EH (cell line): Measurements from ENCODE around the gene LRRC4C.

Experiments
- DNase-seq: peaks from one replicate; pipeline ENCODE4 v3.0.0-alpha.2; 2015; ENCODE audit warnings: low read depth

Gene LRRC4C

DNA sequence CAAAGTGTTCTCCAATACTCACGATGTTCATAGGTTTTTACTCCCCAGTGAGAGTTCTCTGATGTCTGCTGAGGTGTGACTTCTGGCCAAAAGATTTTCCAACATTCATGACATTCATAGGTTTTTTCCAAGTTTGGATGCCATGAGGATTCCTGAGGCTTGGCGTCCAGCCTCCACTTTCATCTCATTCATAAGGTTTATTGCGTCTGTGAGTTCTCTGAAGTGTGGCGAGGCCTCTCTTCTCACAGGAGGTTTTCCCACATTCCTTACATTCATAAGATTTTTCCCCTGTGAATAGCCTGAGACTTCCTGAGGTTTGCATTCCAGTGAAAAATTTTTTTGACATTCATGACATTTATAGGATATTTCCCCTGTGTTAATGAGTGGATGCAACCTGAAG, 1014.1 kb downstream of the LRRC4C start:
- peak; percentile 49 for DNase-seq

DNA sequence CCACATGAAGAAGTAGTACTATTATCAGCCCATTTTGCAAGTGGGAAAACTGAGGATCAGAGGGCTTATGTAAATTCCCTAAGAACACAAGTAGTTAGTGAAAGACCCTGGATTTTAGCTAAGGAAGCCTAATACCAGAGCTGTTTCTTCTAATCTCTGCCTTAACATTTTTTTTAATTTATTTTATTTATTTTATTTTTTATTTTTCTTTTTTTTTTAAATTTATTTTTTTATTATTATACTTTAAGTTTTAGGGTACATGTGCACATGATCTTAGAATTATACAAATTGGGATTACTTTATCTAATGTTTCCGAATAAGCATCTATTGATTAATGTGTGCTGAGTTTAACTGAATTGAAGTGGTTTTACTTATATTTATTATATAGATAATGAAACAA, 1015.3 kb downstream of the LRRC4C start:
- DNase-seq: no peak

DNA sequence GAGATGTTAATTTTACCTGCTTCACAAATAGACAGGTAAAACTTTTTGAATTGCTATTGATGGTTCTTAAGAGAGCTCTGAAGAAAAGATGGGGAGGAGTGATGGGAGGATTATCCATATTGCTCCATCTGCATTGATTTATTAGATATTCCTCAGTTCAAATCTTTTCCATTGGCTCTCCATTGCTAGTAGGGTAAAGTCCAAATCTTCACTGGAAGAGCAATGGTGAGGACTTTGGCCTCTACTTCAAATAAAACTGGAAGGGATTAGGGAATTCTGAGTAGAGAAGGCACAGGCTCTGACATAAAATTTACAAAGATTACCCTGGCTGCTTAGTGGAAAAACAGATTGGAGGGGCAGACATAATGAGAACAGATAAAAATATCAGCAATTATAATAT, 1024.1 kb downstream of the LRRC4C start:
- no peak for DNase-seq

DNA sequence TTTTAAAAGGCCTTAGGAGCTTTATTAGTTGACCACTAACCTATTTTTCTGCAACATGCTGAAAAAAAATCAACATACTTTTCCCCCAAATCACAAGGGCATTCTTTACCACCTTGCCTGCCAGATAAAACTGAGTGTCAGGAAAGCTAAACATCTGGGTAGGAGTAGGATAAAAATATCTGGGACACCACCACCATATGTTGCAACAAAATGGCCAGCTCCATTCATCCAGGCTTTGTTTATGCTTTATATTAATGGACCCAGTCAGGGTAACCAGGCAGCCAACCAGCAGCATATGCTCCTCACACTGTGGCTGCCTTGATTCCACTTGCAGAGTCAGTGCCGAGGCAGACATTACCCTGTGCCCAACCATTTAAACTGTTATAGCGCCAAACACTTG, 1024.5 kb downstream of the LRRC4C start:
- DNase-seq: no peak

DNA sequence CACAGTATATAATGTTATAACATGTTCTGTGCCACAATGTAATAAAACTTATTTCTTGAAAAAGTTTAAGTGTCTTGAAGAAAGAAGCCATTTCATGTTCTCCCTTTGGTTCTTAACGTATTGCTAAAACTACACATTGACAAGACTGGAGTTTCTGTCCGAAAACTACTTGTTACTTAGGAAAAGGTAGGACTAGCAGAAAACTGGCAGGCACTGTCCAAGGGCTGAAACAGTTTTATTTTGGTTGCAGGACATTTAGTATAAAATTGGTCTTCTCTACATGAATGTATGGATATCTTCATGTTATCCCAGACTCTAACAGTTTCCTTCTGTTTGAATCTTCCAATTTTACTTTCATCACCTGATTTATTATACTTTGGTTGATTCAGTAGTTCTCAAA, 1027.1 kb downstream of the LRRC4C start:
- no peak for DNase-seq

DNA sequence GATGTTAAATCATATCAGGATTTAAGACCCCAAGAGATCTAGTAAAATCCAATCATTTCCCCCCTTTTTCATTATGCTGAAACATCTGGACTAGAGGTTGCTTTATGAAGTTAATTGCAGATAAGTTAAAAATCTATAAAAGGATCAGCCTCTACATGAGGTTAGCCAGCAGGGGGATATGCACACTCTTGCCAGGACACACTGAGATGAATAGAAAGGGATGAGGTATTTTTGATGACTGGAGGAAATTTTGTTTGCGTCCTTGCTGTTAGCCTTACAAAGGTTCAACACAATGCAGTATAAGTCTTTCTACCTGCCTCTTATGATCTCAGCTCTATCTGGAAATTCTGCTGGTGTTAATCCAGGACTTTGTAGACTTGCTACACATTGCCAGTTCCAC, 1034.3 kb downstream of the LRRC4C start:
- DNase-seq: no peak

DNA sequence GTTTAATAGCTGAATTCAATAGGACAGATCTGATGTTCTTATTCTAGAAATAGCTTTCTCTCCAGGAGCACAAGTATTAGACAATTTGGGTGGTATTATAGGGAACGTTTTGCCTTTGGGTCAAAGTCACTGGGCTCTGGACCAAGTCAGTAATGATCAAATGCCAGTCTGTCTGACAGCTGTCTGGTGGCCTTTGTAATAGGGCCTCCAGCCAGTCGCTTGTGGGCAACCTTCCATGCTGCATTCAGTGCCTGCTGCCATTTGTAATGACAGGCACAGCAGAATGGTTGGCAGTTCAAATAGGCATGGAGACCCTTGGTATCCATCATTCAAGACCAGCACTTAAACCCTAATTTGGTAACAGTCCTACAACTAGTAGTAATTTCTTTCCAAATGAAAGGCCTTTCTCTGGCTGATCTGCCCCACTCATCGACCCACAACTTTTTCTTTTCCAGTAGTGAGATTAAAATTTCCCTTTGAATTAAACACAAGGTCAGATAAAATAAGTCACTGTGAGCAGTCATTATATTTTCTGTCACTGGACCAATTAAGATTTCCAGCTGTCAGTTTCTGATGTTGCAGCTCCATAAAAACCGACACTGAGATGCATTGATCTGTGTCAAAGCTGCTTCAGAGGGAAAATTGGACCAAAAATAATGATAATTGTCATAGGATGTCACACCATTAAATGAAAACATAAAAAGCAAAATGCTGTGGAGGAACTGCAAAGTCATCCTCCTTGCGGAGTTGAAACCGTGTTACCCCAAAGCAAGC, 1038.1 kb downstream of the LRRC4C start:
- no peak for DNase-seq

DNA sequence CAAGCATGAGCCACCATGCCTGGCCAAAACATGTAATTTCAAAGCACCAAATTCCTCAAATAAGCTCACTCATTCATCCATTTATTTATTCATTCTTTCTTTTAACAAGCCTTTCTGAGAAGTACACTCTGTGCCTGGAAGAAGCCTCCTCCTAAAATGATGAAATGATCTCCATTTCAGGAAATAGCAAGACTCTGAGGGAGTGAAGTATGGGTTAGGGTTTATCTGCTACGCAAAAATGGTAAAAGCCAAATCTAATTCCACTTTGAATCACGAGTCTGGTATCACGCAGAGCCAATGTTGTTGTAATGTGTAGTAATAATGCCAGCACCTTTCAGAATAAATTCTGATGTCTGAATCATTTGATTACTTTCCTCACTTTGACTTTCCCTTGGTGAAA, 1041.8 kb downstream of the LRRC4C start:
- no peak for DNase-seq

DNA sequence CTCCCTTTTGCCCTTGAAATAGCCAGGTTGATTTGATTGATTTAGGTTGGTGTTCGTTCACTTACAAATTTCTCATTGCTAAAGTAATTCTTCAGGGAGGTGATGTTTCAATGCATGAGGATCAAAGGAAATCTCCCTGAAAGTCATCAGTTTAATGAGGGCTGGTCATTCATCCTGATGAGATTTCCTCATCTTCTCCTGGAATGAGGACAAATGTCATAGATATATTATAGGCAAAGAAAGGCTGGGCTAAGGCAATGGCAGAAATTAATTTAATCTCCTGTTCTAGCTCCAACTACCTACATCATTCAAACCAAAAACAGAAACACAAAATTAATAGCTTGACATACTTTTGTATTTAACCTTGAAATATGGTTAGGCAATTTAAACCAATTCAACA, 1052.1 kb downstream of the LRRC4C start:
- DNase-seq: no peak

DNA sequence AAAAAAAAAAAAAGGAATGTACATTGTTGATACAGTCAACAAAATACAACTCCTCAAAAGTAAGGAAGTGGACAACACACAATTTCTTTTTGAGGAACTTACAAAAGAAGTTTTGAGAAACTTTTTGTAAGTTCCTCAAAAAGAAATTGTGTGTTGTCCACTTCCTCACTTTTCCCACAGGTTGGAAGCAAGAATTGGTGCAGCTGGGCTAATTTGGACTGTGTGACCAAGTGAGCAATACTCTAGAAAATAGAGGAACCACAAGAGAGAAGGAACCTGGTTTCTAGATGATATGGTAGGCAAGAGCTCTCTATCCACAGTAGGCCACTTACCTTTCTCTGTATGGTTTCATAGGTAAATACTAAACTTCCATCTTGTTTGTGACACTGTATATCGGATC, 1053.8 kb downstream of the LRRC4C start:
- DNase-seq: no peak

DNA sequence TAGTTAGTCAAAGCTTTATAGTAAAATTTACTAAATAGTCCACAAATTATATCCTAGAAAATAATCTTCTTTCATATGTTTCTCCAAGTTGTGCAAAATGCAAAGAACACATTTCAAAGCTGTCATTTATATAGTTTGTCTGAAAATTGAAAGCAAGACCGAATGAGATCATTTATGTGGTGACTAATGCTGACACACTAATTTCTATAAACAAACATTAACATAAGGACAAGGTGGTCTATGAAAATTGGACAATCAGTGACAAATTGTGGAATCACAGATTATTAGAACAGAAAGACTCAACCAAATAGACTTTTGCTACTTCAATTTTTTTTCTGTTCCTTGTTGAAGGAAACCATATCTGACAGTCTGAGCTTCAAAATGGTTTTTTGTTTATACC, 1056.1 kb downstream of the LRRC4C start:
- no peak for DNase-seq

DNA sequence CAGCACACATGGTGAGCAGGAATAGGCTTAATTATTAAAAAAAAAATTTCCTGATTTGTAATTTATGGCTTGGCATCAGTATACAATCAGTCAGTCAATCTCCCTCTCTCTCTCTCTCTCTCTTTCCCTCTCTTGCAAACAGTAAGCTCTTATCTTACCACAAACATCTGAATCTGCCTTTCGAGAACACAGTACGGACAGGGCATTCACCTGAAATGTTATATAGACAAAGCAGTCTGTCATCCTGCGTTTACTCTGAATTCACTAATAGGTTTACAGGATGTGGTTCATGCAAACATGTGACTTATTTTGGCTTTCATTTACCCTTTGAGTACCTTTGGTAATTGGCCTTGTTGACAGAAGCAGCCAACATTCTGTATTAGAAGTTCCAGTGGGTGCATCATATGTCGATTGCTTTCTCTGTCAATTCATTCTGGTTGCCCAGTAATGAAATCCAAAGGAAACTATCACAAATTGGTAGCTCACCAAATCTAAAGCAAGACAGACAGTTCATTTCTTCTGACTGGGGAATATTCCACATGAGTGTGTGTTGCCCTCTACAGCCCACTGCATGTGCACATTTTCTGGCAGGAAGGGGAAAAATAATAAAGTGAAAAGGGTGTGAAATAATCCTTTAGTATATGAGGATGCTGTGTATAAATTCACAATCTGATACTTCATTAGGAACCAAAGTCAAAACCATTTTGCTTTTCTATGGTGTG, 1058.2 kb downstream of the LRRC4C start:
- DNase-seq: no peak

DNA sequence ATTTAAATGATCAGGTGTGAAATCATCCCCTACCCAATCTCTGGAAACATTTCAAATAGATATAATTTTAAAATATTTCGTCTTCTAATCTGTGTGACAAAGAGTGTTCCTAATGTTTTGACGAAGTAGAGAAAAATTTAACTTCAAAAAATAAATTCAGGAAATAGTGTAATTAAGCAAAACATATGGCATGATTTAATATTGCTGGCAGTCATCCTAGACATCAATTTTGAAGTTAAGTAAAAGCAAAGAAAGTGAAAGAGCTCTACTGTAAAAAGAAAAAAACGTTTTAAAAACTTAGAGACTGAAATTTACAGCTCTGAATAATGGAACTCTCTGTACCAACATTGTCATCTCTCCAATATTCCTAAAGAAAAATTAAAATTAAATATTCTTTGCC, 1062.3 kb downstream of the LRRC4C start:
- no peak for DNase-seq

DNA sequence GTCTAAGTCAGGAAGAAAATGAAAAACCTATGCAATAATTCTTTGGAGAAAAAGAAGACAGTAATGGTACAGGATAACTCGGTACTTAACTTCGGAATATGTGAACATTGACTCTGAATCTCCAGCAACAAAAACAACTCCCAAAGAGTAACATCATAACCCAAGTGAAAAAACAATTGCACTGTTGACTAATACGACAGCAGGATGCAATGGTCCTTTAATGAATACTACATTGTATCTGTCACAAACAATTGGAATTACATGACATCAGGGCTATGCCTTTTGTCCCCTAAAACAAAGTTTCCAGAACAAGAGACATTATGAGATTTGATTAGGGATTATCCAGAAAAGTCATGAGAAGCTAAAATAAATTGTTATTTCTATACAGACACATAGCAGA, 1065.9 kb downstream of the LRRC4C start:
- no peak for DNase-seq

DNA sequence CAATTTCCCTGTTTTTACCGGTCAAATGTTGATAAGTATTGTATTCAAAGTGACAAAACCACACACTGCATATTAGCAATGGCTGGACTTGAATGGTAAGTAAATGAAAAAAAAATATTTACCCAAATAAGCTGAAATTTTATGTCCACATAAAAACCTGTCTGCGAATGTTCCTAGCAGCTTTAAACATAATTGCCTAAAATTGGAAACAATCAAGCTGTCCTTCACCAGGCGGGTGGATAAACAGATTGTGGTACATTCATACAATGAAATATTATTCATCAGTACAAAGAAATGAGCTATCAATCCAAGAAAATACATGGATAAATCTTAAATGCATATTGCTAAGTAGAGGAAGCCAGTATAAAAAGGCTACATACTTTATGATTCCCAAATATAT, 1067.8 kb downstream of the LRRC4C start:
- no peak for DNase-seq

DNA sequence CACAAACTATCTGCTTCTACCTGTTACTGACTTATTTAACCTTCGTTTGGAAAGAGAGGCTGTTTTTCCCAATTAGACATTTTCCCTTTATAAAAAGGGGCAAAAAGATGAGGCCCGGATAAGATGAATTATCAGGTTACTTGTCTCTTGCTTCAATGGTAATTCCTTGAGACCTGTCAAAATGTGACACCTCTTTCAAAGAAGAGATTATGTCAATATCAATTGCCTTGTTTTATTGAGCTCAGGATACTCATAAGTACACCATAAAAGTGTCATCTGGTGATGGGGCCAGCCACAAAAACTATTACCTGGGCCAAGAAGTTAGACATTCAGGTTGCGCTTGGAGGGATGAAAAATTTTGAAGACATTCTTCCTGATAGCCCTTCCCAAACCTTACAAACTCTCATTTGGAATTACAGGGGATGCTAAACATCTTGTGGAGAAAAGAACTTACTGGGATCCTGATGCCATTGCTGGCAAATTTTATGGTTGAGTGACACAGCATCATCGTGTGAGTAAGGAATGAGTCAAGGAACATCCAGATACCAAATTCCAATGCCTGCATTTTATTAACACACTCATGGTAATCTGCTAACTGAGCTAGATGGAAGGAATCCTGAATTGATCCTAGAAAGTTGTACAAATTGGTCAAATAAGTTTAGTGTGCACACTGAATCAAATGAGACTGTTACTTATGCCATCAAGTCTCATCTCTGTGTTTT, 1071.2 kb downstream of the LRRC4C start:
- peak; percentile 79 for DNase-seq

DNA sequence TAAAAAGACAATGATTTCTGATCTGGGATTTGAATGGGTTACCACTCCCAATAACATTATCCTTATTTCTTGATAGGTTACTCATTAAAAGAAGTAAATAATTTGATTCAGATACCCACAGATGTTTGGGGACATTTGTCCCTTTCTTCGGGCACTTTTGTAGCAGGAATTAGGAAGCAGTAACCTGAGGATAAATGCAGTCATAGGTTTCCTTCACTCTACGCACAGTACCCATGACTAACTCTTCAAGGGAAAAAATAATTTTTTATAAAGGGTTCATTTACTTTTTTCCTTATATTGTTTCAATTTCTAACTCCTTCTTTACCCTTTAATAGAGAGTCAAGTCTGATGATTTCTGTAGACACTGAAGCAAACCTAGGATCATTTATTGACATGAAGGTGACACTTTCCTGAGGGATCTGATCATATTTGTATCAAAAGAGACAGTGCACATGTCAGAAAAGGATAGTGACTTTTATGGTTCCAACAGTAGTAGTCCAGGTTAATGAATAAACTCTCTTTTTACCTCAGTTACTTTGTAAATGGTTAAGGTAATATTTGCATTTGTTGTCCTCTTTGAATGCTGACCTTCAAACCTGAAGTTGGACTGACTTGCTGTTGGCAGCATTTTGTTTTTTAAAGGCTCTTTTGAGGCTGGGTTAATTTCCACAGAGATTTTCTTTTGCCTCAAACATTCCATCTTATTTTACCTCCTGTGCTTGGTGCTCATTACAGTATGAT, 1072.0 kb downstream of the LRRC4C start:
- DNase-seq: no peak

DNA sequence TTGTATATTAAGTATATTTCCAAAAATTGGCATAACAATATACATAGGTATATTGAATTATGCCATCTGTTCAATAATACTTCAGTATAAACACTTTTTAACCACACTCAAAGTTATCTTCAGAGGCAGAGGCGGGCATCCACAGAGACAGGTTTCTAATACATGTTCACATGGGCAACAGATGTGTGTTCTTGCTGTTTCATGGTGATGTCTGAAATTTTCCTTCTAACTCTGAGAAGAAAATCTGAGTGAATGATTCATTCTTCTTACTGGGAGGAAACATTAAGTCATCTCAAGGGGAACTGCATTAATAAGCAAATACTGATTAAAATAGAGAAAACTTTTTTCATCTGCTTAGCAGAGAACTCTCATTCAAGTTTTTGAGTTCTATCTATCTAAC, 1074.5 kb downstream of the LRRC4C start:
- DNase-seq: peak; percentile 59

DNA sequence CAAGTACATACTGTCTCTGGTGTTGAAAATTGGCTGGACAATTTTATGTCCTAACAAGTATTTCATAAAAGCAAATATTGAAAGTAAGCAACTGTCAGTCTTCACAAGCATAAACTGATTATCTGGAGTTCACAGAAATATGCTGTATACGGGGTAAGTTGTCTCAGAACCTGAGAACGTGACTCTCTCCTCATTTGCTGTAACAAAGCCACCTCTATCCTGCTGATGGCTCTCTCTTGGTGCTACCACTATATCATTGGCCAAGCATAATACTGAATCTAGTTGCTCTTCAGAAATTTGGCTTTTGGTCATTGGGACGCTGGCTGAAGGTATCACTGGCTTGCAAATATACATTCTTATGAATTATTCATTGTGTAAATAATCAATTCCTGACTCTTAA, 1078.0 kb downstream of the LRRC4C start:
- no peak for DNase-seq

DNA sequence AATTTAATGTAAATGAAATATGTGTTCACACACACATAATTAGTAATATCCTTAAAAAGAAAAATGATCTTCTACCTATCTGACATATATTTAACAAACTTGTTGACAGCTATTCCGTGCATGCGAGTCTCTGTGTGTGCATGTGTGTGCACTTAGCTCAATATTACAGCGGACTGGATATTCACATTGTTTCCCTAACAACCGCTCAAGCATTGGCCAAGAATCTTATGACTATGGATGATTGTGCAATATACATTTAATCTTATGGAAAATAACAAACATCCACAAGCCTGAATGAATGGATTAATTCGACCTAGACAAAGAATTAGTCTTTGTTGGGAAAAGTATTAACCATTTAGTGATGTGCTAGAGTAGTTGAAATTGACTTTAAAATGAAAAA, 1078.6 kb downstream of the LRRC4C start:
- DNase-seq: no peak

DNA sequence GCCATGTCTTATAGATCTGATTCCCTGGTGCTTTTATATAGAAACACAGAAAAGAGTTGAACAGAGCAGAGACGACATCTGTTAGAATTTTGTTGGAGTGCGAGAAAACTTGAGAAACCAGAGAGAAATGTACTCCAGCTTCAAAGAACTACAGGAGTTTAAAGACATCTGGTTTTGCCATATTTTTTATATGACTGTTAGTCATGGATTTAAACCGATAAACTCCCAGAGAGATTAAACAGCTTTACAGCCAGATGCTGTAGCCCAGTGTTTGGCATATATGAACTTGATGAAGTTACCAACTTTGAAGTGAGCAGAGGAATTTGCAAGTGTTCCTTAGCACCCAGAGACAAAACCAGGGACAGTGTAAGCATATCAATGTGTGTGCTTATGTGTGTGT, 1083.1 kb downstream of the LRRC4C start:
- DNase-seq: no peak

DNA sequence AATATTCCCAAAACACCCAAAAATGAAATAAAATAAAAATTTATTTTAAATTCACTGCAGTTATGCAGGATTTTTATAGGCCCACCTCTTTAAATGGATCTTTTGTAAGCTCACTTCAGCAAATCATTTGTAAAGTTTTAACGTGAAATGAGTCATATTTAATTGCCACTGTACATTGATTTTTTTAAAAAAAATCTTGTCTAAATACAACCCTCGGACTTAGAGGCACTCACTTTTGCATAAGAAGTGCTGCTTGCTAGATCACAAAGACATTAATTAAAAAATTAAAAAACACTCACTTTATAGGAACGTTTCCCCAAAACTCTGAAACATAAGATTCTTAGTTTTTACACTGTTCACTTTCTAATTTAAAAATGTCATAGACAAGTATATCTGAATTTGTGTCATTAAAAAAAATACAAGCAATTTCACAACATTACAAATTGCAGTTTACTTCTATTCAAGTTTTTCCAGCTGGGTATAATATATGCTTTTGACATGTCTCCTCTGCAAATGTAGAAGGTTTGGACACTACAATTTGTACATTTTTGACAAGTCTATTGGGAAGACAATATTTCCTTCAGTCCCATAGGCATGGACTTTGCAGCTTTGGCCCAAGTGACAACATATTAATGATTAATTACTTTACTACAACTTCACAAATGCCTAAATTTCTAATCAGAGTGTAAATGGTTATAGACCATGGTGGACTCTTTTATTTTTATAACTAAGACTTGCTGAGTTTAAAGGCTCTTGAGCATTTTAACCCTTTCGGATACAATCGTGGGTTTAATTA, 1088.4 kb downstream of the LRRC4C start:
- DNase-seq: no peak
